HCT116 (cell line): ENCODE results near the gene ZNF800.

ENCODE experiments used
- CTCF ChIP-seq, 3 experiments: fragments of 200-600 bp in 1 of 3; sonication (generic) in 1 of 3; IDR thresholded peaks in 2 of 3; conservative IDR thresholded peaks in 1 of 3; 2 replicates each; pipeline ENCODE4 v1.5.1; 2012 to 2017; ENCODE audit warnings: low read depth in 2 of 3, low read length in 2 of 3, antibody characterized with exemption in 1 of 3, borderline replicate concordance in 1 of 3, control low read depth in 1 of 3, mild to moderate bottlenecking in 1 of 3, mixed read lengths in 1 of 3, mixed run types in 1 of 3, moderate library complexity in 1 of 3; ENCODE audit not compliant: insufficient read depth in 1 of 3
- ELF1 ChIP-seq: IDR thresholded peaks from 2 replicates; pipeline ENCODE4 v1.6.1; 2012; ENCODE audit warnings: low read depth, borderline replicate concordance
- JUND ChIP-seq: IDR thresholded peaks from 2 replicates; pipeline ENCODE4 v1.6.1; 2012
- POLR2A ChIP-seq: IDR thresholded peaks from 2 replicates; pipeline ENCODE4 v1.7.0; 2011; ENCODE audit warnings: borderline replicate concordance; ENCODE audit not compliant: insufficient read depth, insufficient read length; ENCODE audit errors: extremely low read depth
- RAD21 ChIP-seq: IDR thresholded peaks from 2 replicates; pipeline ENCODE4 v1.6.1; 2012; ENCODE audit warnings: low read depth, mild to moderate bottlenecking

DNA sequence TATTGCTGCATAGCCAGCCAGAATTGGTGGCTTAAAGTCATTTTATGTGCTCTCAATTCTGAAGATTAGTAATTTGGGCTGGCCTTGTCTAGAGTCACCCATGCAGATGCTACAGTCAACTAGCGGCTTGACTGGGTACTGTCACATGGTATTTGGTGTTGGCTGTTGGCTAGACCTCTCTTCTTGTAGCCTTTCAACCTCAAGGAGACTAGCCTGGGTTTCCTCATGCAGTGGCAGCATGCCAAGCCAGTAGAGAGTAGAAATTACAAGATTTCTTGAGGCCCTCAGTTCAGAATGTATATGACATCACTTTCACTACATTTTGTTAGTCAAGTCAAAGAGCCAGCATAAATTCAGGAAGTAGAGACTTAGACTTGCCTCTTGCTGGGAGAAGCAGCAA, 3.7 kb upstream of the ZNF800 start:
- no peak for TF ChIP-seq CTCF (IDR thresholded peaks at IDR 0.05 in 2 of 3, conservative IDR thresholded peaks at IDR 0.05 in 1 of 3; ENCODE audit: borderline replicate concordance in 1 of 3, insufficient read depth in 1 of 3, low read depth in 2 of 3, low read length in 2 of 3)
- TF ChIP-seq JUND = no peak
- no peak for TF ChIP-seq RAD21
- no peak for TF ChIP-seq POLR2A
- TF ChIP-seq ELF1 = no peak
